GM18861 (cell line): ENCODE data around the gene ALCAM.

ENCODE experiments used
- ATAC-seq: cut with Tn5 transposase; IDR thresholded peaks from one replicate; pipeline ENCODE4 v1.9.1; 2021; ENCODE audit not compliant: unreplicated experiment

ALCAM gene

DNA sequence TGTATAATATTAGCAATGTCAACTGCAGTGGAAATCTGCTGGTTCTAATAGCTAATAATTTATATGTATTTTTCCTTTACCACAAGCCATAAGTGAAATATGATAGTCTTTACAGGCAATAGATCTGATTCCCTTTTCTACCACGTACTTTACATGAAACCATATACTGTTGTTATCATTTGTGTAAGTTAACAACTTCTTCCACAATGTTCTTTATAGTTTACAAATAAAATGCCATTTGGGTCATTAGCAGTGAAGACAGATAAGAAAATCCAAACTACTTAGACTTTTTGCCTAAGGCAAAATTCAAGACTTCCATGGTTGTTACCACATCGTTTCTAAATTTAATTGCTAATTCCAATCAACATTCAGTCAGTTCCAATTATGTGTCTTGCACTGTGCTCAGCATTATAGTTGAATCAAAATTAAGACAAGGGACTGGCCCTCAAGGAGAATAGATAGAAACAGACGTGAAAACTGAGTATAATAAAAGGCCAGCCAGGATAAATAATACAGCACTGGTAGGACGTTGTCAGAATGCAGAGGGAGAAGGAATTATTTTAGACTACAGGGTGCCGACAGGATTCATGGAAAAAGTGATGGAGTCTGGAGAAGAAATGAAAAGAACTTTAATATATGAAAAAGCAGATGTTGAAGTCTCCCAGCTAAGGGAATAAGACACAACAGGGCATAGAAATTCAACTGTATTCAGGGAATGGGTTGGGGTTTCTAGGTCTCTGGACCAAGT lies 249.8 kb downstream of the ALCAM start:
- no peak for ATAC-seq

- ATAC-seq = no peak
Measured at GRCh38 chr3:105618556-105618955, 251.8 kb downstream of the ALCAM start.

- no peak for ATAC-seq
Measured at GRCh38 chr3:105619651-105620050, 252.9 kb downstream of the ALCAM start.

- ATAC-seq = no peak
Measured at GRCh38 chr3:105620236-105620635, 253.5 kb downstream of the ALCAM start.

- ATAC-seq = no peak
Measured at GRCh38 chr3:105622169-105622568, 255.5 kb downstream of the ALCAM start.
